CD4-positive, alpha-beta T cell treated with Interleukin-12 subunit alpha and Interleukin-12 subunit beta, for 1 hour (primary cell): ENCODE results near the gene ZNF563.
"Not testable (repeated sequence)": the region's sequence is repeated elsewhere in the genome, so short reads cannot be mapped to it uniquely, and the experiment has no call there.

ENCODE experiments used
- DNase-seq: peaks from one replicate; pipeline ENCODE4 v3.0.0-alpha.2; 2020

ZNF563 gene

GRCh38 chr19:12333162-12334159 is at the start of gene ZNF563:
ZNF563 (minus strand) TSS chr19:12333633; CDS start chr19:12333482, 151 bp downstream.
- DNase-seq: peak; percentile 97

GRCh38 chr19:12380444-12380737 is 47.0 kb upstream of the ZNF563 start:
- no peak for DNase-seq

- no peak for DNase-seq
Measured at GRCh38 chr19:12379732-12380443, 46.5 kb upstream of the ZNF563 start.

- no peak for DNase-seq
Measured at GRCh38 chr19:12374026-12374425, 40.6 kb upstream of the ZNF563 start.

- DNase-seq: peak; percentile 84
Measured at GRCh38 chr19:12365236-12366162, 32.1 kb upstream of the ZNF563 start, which contains the start of gene ZNF442. ZNF442 (minus strand) TSS chr19:12365683; CDS start chr19:12363631, 2,052 bp downstream.

- no peak for DNase-seq
Measured at GRCh38 chr19:12364391-12365235, 31.2 kb upstream of the ZNF563 start.

- DNase-seq: not testable (repeated sequence)
Measured at GRCh38 chr19:12362236-12362635, 28.8 kb upstream of the ZNF563 start.

GRCh38 chr19:12353375-12353774 is 19.9 kb upstream of the ZNF563 start:
- no peak for DNase-seq

GRCh38 chr19:12350890-12351197 is 17.4 kb upstream of the ZNF563 start:
- no peak for DNase-seq

GRCh38 chr19:12350185-12350889 is 16.9 kb upstream of the ZNF563 start:
- DNase-seq: no peak

- DNase-seq: peak; percentile 59
Measured at GRCh38 chr19:12346896-12347295, 13.5 kb upstream of the ZNF563 start.

- no peak for DNase-seq
Measured at GRCh38 chr19:12345197-12345596, 11.8 kb upstream of the ZNF563 start.

GRCh38 chr19:12331211-12331941 is 2.1 kb downstream of the ZNF563 start:
- DNase-seq: peak; percentile 62

- no peak for DNase-seq
Measured at GRCh38 chr19:12330340-12330739, 3.1 kb downstream of the ZNF563 start.

- DNase-seq: no peak
Measured at GRCh38 chr19:12325690-12326089, 7.7 kb downstream of the ZNF563 start.

- DNase-seq: no peak
Measured at GRCh38 chr19:12318782-12319413, 14.5 kb downstream of the ZNF563 start.

- DNase-seq: no peak
Measured at GRCh38 chr19:12314553-12314952, 18.9 kb downstream of the ZNF563 start.

GRCh38 chr19:12308891-12309290 is 24.5 kb downstream of the ZNF563 start:
- not testable (repeated sequence) for DNase-seq

GRCh38 chr19:12295191-12295590 is 38.2 kb downstream of the ZNF563 start:
- DNase-seq: no peak
